B cell (primary cell): Measurements from ENCODE around the gene PFDN2.

Experiments
- EZH2 ChIP-seq: IDR thresholded peaks from 2 replicates; pipeline ENCODE4 v1.6.1; 2012; ENCODE audit warnings: borderline replicate concordance, low read depth, mild to moderate bottlenecking, moderate library complexity, low read length; ENCODE audit not compliant: insufficient read depth, poor library complexity, severe bottlenecking
- TF ChIP-seq, protein P1 (sequence below): fragments of 200-600 bp; IDR thresholded peaks from one replicate; pipeline ENCODE4 v1.8.0; 2022; ENCODE audit warnings: antibody characterized with exemption, mild to moderate bottlenecking

DNA sequence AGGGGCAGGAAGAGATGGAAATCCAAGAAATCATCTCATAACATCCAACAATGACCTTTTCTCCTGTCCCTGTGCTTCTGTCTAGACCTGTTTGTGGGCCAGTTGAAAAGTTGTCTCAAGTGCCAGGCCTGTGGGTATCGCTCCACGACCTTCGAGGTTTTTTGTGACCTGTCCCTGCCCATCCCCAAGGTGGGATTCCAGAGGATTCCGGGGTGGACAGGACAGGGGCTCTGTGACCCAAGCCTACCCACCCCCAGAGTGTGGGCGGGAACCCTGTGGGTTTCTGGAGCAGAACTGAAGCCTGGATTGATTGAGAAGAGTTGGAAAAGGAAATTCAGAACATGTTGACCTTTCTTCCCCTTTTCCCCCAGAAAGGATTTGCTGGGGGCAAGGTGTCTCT, 46.0 kb upstream of the PFDN2 start:
- no peak for TF ChIP-seq EZH2
- TF ChIP-seq, protein P1, sequence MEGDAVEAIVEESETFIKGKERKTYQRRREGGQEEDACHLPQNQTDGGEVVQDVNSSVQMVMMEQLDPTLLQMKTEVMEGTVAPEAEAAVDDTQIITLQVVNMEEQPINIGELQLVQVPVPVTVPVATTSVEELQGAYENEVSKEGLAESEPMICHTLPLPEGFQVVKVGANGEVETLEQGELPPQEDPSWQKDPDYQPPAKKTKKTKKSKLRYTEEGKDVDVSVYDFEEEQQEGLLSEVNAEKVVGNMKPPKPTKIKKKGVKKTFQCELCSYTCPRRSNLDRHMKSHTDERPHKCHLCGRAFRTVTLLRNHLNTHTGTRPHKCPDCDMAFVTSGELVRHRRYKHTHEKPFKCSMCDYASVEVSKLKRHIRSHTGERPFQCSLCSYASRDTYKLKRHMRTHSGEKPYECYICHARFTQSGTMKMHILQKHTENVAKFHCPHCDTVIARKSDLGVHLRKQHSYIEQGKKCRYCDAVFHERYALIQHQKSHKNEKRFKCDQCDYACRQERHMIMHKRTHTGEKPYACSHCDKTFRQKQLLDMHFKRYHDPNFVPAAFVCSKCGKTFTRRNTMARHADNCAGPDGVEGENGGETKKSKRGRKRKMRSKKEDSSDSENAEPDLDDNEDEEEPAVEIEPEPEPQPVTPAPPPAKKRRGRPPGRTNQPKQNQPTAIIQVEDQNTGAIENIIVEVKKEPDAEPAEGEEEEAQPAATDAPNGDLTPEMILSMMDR: no peak
